HepG2 (cell line): ENCODE measurements around the gene OST4. TPM values are rescaled to one million over a fixed set of nuclear protein-coding genes. Genes with fewer than 3 reads are reported as not detected.

Experiments
- ARHGAP35 ChIP-seq: sonication (generic); formaldehyde crosslinking; IDR thresholded peaks from 2 replicates; pipeline ENCODE4 v1.9.0; 2022; ENCODE audit warnings: mild to moderate bottlenecking, inconsistent platforms, moderate library complexity, missing genetic modification reagents, borderline replicate concordance
- ARID2 ChIP-seq: sonication (generic); formaldehyde crosslinking; IDR thresholded peaks from 2 replicates; pipeline ENCODE4 v1.8.1; 2022; ENCODE audit warnings: mild to moderate bottlenecking, missing genetic modification reagents, borderline replicate concordance
- ERF ChIP-seq: IDR thresholded peaks from 2 replicates; pipeline ENCODE4 v1.6.1; 2018; ENCODE audit warnings: missing biosample characterization, missing genetic modification reagents
- GABPA ChIP-seq, 2 experiments: IDR thresholded peaks; 2 replicates each; pipeline ENCODE4 v1.6.1; 2011 to 2016; ENCODE audit warnings: low read depth in 2 of 2, low read length in 1 of 2, missing biosample characterization in 1 of 2, missing genetic modification characterization in 1 of 2
- MAFG ChIP-seq: sonication (generic); formaldehyde crosslinking; IDR thresholded peaks from 2 replicates; pipeline ENCODE4 v1.5.1; 2020; ENCODE audit warnings: mild to moderate bottlenecking, missing genetic modification reagents
- MXD1 ChIP-seq: sonication (generic); formaldehyde crosslinking; IDR thresholded peaks from 2 replicates; pipeline ENCODE4 v1.4.0; 2020; ENCODE audit warnings: mild to moderate bottlenecking, missing genetic modification reagents
- NBN ChIP-seq: fragments of 450-650 bp; conservative IDR thresholded peaks from 2 replicates; pipeline ENCODE4 v1.6.1; 2017
- NFYC ChIP-seq: IDR thresholded peaks from 2 replicates; pipeline ENCODE4 v1.6.1; 2016; ENCODE audit warnings: missing genetic modification reagents, missing compliant biosample characterization
- ONECUT2 ChIP-seq: sonication (generic); formaldehyde crosslinking; IDR thresholded peaks from 2 replicates; pipeline ENCODE4 v1.4.0; 2020; ENCODE audit warnings: missing genetic modification reagents
- RXRA ChIP-seq: sonication (generic); formaldehyde crosslinking; IDR thresholded peaks from 2 replicates; pipeline ENCODE4 v1.5.1; 2020; ENCODE audit warnings: missing genetic modification reagents
- TOPORS ChIP-seq: sonication (generic); formaldehyde crosslinking; IDR thresholded peaks from 2 replicates; pipeline ENCODE4 v1.8.0; 2023; ENCODE audit warnings: mild to moderate bottlenecking, missing genetic modification reagents
- ZFP36 ChIP-seq: fragments of 150-350 bp; IDR thresholded peaks from 2 replicates; pipeline ENCODE4 v1.6.1; 2018; ENCODE audit warnings: borderline replicate concordance, low read length, low read depth; ENCODE audit not compliant: partially characterized antibody
- ZNF274 ChIP-seq: sonication (generic); formaldehyde crosslinking; IDR thresholded peaks from 2 replicates; pipeline ENCODE4 v1.5.1; 2020; ENCODE audit warnings: mild to moderate bottlenecking, missing genetic modification reagents
- ZNF281 ChIP-seq: sonication (generic); formaldehyde crosslinking; IDR thresholded peaks from 2 replicates; pipeline ENCODE4 v1.4.0; 2020; ENCODE audit warnings: missing genetic modification reagents, borderline replicate concordance
- ZNF317 ChIP-seq: sonication (generic); formaldehyde crosslinking; IDR thresholded peaks from 2 replicates; pipeline ENCODE4 v1.5.0; 2020; ENCODE audit warnings: mild to moderate bottlenecking, missing genetic modification reagents
- ZNF441 ChIP-seq: sonication (generic); formaldehyde crosslinking; IDR thresholded peaks from 2 replicates; pipeline ENCODE4 v1.7.0; 2021; ENCODE audit warnings: missing genetic modification reagents, borderline replicate concordance
- ZNF572 ChIP-seq: sonication (generic); formaldehyde crosslinking; IDR thresholded peaks from 2 replicates; pipeline ENCODE4 v1.5.1; 2020; ENCODE audit warnings: mild to moderate bottlenecking, missing genetic modification reagents
- ZNF609 ChIP-seq: sonication (generic); formaldehyde crosslinking; IDR thresholded peaks from 2 replicates; pipeline ENCODE4 v1.4.0; 2020; ENCODE audit warnings: mild to moderate bottlenecking, missing genetic modification reagents, borderline replicate concordance
- polyA plus RNA-seq, 8 experiments: library from polyadenylated mRNA; depleted of rRNA in 3 of 8; stranded (reverse) in 7 of 8; unstranded in 1 of 8; fragments of >200 nt; fragmentation: Illumina TruSeq in 4 of 8; extraction: Trizol in 4 of 8; gene quantifications; 2 replicates each; pipeline versions ENCODE4 v1.2.1 to v1.2.3, GENCODE V29; 2011 to 2016; ENCODE audit warnings: low read depth in 4 of 8, missing spikeins in 1 of 8, mixed read lengths in 1 of 8; ENCODE audit not compliant: insufficient read depth in 1 of 8
- total RNA-seq, 5 experiments: library from RNA; depleted of rRNA; stranded (reverse); fragments of >200 nt; fragmentation: Illumina TruSeq; extraction: Trizol; gene quantifications; 2 replicates each; pipeline ENCODE4 v1.2.3, GENCODE V29; 2016; ENCODE audit warnings: low read depth in 1 of 5
- TF ChIP-seq, protein P1 (sequence below): sonication (generic); formaldehyde crosslinking; IDR thresholded peaks from 2 replicates; pipeline ENCODE4 v1.5.1; 2020; ENCODE audit warnings: missing genetic modification reagents, mild to moderate bottlenecking, borderline replicate concordance

The OST4 gene
- total and polyA plus RNA-seq, 2 of the 13 experiments (the other 11 are each of a cell fraction or from before 2014, with no cell fraction given) = 498 to 584 TPM

DNA sequence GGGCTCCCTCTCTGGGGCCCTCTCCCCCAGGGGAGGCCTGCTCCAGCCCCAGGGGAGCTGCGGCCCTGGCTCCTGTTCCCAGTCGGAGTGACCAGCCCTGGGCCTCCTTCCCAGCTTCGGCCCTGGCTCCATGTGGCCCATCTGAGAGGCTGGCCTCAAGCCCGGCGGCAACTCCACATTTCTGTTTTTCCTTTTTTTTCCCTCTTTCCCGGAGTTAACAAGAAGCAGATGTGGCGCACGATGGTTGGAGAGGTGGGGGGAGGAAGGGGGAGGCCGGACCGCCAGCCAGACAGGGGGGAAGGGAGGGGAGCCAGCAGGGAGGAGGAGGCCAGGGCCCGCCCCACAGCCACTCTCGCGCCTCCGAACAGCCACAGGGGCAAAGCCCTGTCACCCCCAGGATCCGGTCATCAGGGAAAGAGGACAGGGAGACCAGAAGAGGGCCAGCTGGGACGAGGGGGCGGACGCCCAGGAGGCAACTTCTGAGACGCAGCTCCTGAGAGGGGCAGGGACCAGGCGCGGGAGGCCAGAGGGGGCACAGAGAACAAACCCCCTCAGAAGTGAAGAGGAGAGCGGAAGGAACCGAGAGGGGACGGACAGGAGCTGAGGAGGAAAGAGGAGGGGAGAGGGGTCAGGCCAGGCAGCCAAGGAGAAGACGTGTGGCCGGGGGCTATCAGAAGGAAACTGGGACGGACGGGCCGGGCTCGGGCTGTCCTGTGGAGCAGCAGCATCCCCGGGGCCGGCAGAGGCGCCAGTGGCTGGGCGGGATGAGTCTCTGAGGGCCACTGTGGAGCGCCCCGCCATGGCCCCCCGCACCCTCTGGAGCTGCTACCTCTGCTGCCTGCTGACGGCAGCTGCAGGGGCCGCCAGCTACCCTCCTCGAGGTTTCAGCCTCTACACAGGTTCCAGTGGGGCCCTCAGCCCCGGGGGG lies 7.1 kb upstream of the OST4 start, which contains the start of gene EMILIN1 (continued):
- TF ChIP-seq ZNF317 (CRISPR knock-in tag) = no peak
- TF ChIP-seq ERF (CRISPR knock-in tag) = no peak
- no peak for TF ChIP-seq ARHGAP35 (CRISPR knock-in tag)
- no peak for TF ChIP-seq ARID2 (CRISPR knock-in tag)
- TF ChIP-seq NBN = no peak
- TF ChIP-seq GABPA (IDR thresholded peaks at IDR 0.05; ENCODE audit: low read depth, low read length) = no peak
- TF ChIP-seq GABPA (CRISPR knock-in tag; IDR thresholded peaks at IDR 0.05; ENCODE audit: low read depth) = no peak
- no peak for TF ChIP-seq ZNF572
- TF ChIP-seq MAFG = no peak
- no peak; the same call in 1 of the 2 replicates for TF ChIP-seq RXRA (CRISPR knock-in tag)
- TF ChIP-seq ZNF609 (CRISPR knock-in tag) = no peak
- TF ChIP-seq ONECUT2 (CRISPR knock-in tag) = no peak
- no peak for TF ChIP-seq ZNF441 (CRISPR knock-in tag)
- no peak for TF ChIP-seq NFYC
- TF ChIP-seq ZNF274 = peak; percentile 72
- peak; percentile 19; the same call in 1 of the 2 replicates for TF ChIP-seq ZNF281 (CRISPR knock-in tag)
- no peak for TF ChIP-seq ZFP36
- TF ChIP-seq MXD1 (CRISPR knock-in tag) = no peak
- TF ChIP-seq, protein P1, sequence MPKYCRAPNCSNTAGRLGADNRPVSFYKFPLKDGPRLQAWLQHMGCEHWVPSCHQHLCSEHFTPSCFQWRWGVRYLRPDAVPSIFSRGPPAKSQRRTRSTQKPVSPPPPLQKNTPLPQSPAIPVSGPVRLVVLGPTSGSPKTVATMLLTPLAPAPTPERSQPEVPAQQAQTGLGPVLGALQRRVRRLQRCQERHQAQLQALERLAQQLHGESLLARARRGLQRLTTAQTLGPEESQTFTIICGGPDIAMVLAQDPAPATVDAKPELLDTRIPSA (CRISPR knock-in tag) = no peak
- no peak for TF ChIP-seq TOPORS (CRISPR knock-in tag)
